ENCODE data around the gene BLMH. TPM values are rescaled to one million over a fixed set of nuclear protein-coding genes. Genes with fewer than 3 reads are reported as not detected.
A peak's percentile ranks its signal among the peaks of the same experiment; 100 is the strongest.

BLMH gene
- total RNA-seq, 1 donor from 2014 or later, result 36.2 TPM

GRCh38 chr17:30234964-30235363 is 56.8 kb downstream of the BLMH start:
- peaks cover 2% of the 10 kb centered on the region for H3K9me3 Mint-ChIP-seq (ENCODE audit: unreplicated experiment)
- no peak overlapping the region for H3K9ac ChIP-seq (ENCODE audit: low read length)
- no peak for DNase-seq (ENCODE audit: low read depth)
- H3K4me1 ChIP-seq (ENCODE audit: insufficient read depth, low read length), result peaks cover 14% of the 10 kb centered on the region
- peaks cover 5% of the 10 kb centered on the region for H3K36me3 Mint-ChIP-seq (ENCODE audit: low read depth, unreplicated experiment)
- peak overlapping the region; percentile 50 for H3K4me3 ChIP-seq (ENCODE audit: insufficient read depth, low read depth, low read length)
- no peak for FAIRE-seq
- peaks cover 77% of the 10 kb centered on the region for H3K27me3 ChIP-seq (ENCODE audit: insufficient read depth, low read length)
- peaks cover 4% of the 10 kb centered on the region for H3K4me1 Mint-ChIP-seq (ENCODE audit: low read depth, unreplicated experiment)
- peak overlapping the region; percentile 37 for H2AFZ ChIP-seq (ENCODE audit: low read depth, low read length)
- peak overlapping the region; percentile 56 for H3K27ac Mint-ChIP-seq (ENCODE audit: unreplicated experiment)
- H3K4me2 ChIP-seq (ENCODE audit: low read length), result peak overlapping the region; percentile 82
- no peaks in the 10 kb centered on the region for H3K36me3 ChIP-seq (ENCODE audit: insufficient read depth, low read length)
- peaks cover 82% of the 10 kb centered on the region for H3K27me3 Mint-ChIP-seq (ENCODE audit: low read depth, unreplicated experiment)
- TF ChIP-seq EZH2 (IDR thresholded peaks at IDR 0.05; ENCODE audit: insufficient read depth, low read length), result no peak
- TF ChIP-seq, protein P1, sequence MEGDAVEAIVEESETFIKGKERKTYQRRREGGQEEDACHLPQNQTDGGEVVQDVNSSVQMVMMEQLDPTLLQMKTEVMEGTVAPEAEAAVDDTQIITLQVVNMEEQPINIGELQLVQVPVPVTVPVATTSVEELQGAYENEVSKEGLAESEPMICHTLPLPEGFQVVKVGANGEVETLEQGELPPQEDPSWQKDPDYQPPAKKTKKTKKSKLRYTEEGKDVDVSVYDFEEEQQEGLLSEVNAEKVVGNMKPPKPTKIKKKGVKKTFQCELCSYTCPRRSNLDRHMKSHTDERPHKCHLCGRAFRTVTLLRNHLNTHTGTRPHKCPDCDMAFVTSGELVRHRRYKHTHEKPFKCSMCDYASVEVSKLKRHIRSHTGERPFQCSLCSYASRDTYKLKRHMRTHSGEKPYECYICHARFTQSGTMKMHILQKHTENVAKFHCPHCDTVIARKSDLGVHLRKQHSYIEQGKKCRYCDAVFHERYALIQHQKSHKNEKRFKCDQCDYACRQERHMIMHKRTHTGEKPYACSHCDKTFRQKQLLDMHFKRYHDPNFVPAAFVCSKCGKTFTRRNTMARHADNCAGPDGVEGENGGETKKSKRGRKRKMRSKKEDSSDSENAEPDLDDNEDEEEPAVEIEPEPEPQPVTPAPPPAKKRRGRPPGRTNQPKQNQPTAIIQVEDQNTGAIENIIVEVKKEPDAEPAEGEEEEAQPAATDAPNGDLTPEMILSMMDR (IDR thresholded peaks at IDR 0.05; ENCODE audit: insufficient read depth, low read depth, low read length), result no peak
- H3K27ac ChIP-seq (ENCODE audit: low read depth, low read length), result no peak overlapping the region
- H4K20me1 ChIP-seq (ENCODE audit: insufficient read depth, low read length), result no peaks in the 10 kb centered on the region
- no peaks in the 10 kb centered on the region for H3K9me3 ChIP-seq (ENCODE audit: insufficient read depth, low read depth, low read length)
- H3K79me2 ChIP-seq (ENCODE audit: insufficient read depth, low read length), result no peaks in the 10 kb centered on the region
- H3K4me3 Mint-ChIP-seq (ENCODE audit: unreplicated experiment), result no peak overlapping the region

DNA sequence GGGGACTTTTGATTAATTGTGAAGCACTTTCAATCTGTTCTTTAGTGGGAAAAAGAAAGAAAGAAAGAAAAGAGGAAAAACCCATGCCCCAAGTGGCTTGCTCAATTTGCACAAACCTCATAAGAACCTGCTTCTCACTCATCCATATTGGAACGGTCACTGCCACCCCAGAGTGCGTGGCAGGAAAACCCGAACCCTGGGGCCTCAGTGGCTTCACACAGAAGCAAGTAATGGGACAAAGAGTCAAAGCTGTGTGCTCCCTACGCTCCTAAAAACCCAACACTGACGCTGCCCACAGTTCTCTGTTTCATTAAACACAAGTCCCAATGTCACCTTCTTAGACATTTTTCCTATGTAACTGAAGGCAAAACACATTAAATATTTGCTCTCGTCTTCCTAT is 57.4 kb downstream of the BLMH start:
- no peaks in the 10 kb centered on the region for H4K20me1 ChIP-seq (ENCODE audit: insufficient read depth, low read length)
- no peaks in the 10 kb centered on the region for H3K9me3 ChIP-seq (ENCODE audit: insufficient read depth, low read depth, low read length)
- H3K4me1 Mint-ChIP-seq (ENCODE audit: low read depth, unreplicated experiment), result peaks cover 4% of the 10 kb centered on the region
- peaks cover 4% of the 10 kb centered on the region for H3K36me3 Mint-ChIP-seq (ENCODE audit: low read depth, unreplicated experiment)
- DNase-seq (ENCODE audit: low read depth) (no peak), FAIRE-seq (no peak)
- H3K9me3 Mint-ChIP-seq (ENCODE audit: unreplicated experiment), result no peaks in the 10 kb centered on the region
- no peak overlapping the region for H3K4me2 ChIP-seq (ENCODE audit: low read length)
- no peak overlapping the region for H3K9ac ChIP-seq (ENCODE audit: low read length)
- H3K27ac ChIP-seq (ENCODE audit: low read depth, low read length), result no peak overlapping the region
- H3K4me1 ChIP-seq (ENCODE audit: insufficient read depth, low read length), result peaks cover 14% of the 10 kb centered on the region
- no peak overlapping the region for H2AFZ ChIP-seq (ENCODE audit: low read depth, low read length)
- H3K4me3 Mint-ChIP-seq (ENCODE audit: unreplicated experiment), result no peak overlapping the region
- TF ChIP-seq EZH2 (IDR thresholded peaks at IDR 0.05; ENCODE audit: insufficient read depth, low read length), result no peak
- TF ChIP-seq, protein P1 (IDR thresholded peaks at IDR 0.05; ENCODE audit: insufficient read depth, low read depth, low read length), result no peak
- no peaks in the 10 kb centered on the region for H3K79me2 ChIP-seq (ENCODE audit: insufficient read depth, low read length)
- no peak overlapping the region for H3K4me3 ChIP-seq (ENCODE audit: insufficient read depth, low read depth, low read length)
- H3K27me3 ChIP-seq (ENCODE audit: insufficient read depth, low read length), result peaks cover 78% of the 10 kb centered on the region
- no peaks in the 10 kb centered on the region for H3K36me3 ChIP-seq (ENCODE audit: insufficient read depth, low read length)
- H3K27me3 Mint-ChIP-seq (ENCODE audit: low read depth, unreplicated experiment), result peaks cover 76% of the 10 kb centered on the region
- no peak overlapping the region for H3K27ac Mint-ChIP-seq (ENCODE audit: unreplicated experiment)

DNA sequence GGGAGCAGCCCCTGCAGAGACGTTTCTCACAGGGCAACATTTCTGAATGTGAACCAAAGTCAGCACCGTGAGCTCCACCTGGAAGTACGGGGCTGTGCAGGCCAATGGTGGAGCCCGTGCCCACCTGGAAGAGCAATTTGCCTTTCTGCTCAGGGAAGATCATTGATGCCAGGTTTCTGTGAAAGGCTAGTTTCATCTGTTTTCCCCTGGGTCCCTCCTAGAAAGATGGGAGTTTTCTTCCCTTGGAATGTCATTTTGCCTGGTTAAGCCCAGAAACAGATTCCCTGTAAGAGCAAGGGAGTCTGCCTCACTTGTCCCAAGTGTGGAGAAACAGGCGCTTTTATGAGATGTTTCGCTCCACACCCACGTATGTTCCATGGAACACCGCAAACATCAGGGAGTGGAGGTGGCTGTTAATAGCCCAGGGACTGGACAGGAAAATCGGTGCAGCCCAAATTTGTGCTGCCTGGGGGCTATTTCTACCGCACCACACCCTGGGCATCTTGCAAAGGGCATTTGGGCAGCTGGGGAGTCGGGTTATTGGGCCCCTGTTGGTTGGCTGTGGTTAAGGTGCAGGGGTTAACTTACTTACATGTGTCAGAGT is 58.8 kb downstream of the BLMH start:
- TF ChIP-seq, protein P1 (IDR thresholded peaks at IDR 0.05; ENCODE audit: insufficient read depth, low read depth, low read length), result no peak
- TF ChIP-seq EZH2 (IDR thresholded peaks at IDR 0.05; ENCODE audit: insufficient read depth, low read length), result no peak
- Mint-ChIP-seq H3K27me3 (ENCODE audit: low read depth, unreplicated experiment) (peaks cover 76% of the 10 kb centered on the region), H3K36me3 (ENCODE audit: low read depth, unreplicated experiment) (peaks cover 4% of the 10 kb centered on the region), H3K9me3 (ENCODE audit: unreplicated experiment) (peaks cover 3% of the 10 kb centered on the region), H3K27ac (ENCODE audit: unreplicated experiment) (no peak overlapping the region), H3K4me1 (ENCODE audit: low read depth, unreplicated experiment) (peaks cover 4% of the 10 kb centered on the region), H3K4me3 (ENCODE audit: unreplicated experiment) (no peak overlapping the region)
- H3K4me3 ChIP-seq (ENCODE audit: insufficient read depth, low read depth, low read length), result no peak overlapping the region
- H3K27me3 ChIP-seq (ENCODE audit: insufficient read depth, low read length), result peaks cover 80% of the 10 kb centered on the region
- DNase-seq (ENCODE audit: low read depth) (no peak), FAIRE-seq (no peak)
- H3K36me3 ChIP-seq (ENCODE audit: insufficient read depth, low read length), result no peaks in the 10 kb centered on the region
- no peaks in the 10 kb centered on the region for H3K79me2 ChIP-seq (ENCODE audit: insufficient read depth, low read length)
- peaks cover 2% of the 10 kb centered on the region for H3K9me3 ChIP-seq (ENCODE audit: insufficient read depth, low read depth, low read length)
- H3K4me2 ChIP-seq (ENCODE audit: low read length), result no peak overlapping the region
- peaks cover 14% of the 10 kb centered on the region for H3K4me1 ChIP-seq (ENCODE audit: insufficient read depth, low read length)
- H3K9ac ChIP-seq (ENCODE audit: low read length), result no peak overlapping the region
- no peak overlapping the region for H2AFZ ChIP-seq (ENCODE audit: low read depth, low read length)
- H3K27ac ChIP-seq (ENCODE audit: low read depth, low read length), result no peak overlapping the region
- H4K20me1 ChIP-seq (ENCODE audit: insufficient read depth, low read length), result no peaks in the 10 kb centered on the region

All from astrocyte (in vitro differentiated cells and primary cell).